Measurements from ENCODE around the gene EIF3C. TPM values are rescaled to one million over a fixed set of nuclear protein-coding genes. Genes with fewer than 3 reads are reported as not detected.
"Not testable (repeated sequence)": the region's sequence is repeated elsewhere in the genome, so short reads cannot be mapped to it uniquely, and the experiment has no call there.

The EIF3C gene
- total RNA-seq, 2 donors from 2014 or later, result 145 to 314 TPM

- H3K36me3 ChIP-seq (replicated peaks in 1 of 2; ENCODE audit: insufficient read depth in 1 of 2, low read depth in 2 of 2); H3K27me3 ChIP-seq; H3K4me1 ChIP-seq; H3K4me3 ChIP-seq; H3K27ac ChIP-seq; H3K9me3 ChIP-seq; ATAC-seq; DNase-seq; intact Hi-C loops (cut with DNase I): not testable (repeated sequence)
- no CpG with 5 or more reads among the region's 5 CpGs for WGBS, 2 donors
Observed at GRCh38 chr16:28751487-28751886, 40.2 kb downstream of the EIF3C start, which contains the start of gene NPIPB9. Gene NPIPB9 (plus strand): TSS chr16:28751787.

- H3K36me3 ChIP-seq (replicated peaks in 1 of 2; ENCODE audit: insufficient read depth in 1 of 2, low read depth in 2 of 2); ATAC-seq; H3K27me3 ChIP-seq; intact Hi-C loops (cut with DNase I); H3K4me3 ChIP-seq; H3K4me1 ChIP-seq; H3K27ac ChIP-seq; DNase-seq; H3K9me3 ChIP-seq: not testable (repeated sequence)
- WGBS, 2 donors, result no CpG with 5 or more reads among the region's 6 CpGs
Observed at GRCh38 chr16:28781697-28782096, 70.4 kb downstream of the EIF3C start.

GRCh38 chr16:28782357-28782756 is 71.1 kb downstream of the EIF3C start:
- H3K36me3 ChIP-seq (replicated peaks in 1 of 2; ENCODE audit: insufficient read depth in 1 of 2, low read depth in 2 of 2); ATAC-seq; H3K4me1 ChIP-seq; H3K27me3 ChIP-seq; H3K9me3 ChIP-seq; DNase-seq; intact Hi-C loops (cut with DNase I); H3K4me3 ChIP-seq; H3K27ac ChIP-seq: not testable (repeated sequence)
- no CpG with 5 or more reads among the region's 4 CpGs for WGBS, 2 donors

Small RNA genes within 50 kb of the gene (microRNA-seq; reads per million reads assigned to microRNA genes)
- gene MIR6862-2 (ENCODE audit: borderline number of aligned reads in 2 of 2, borderline replicate concordance in 2 of 2), result 0 reads per million in 2 donors

Small RNA genes within 50 kb of the gene (small RNA-seq; reads per million reads assigned to genes)
- gene MIR6862-2, result not detected

Other genes starting within 250 kb of the EIF3C start
- gene NPIPB7, start 239.1 kb upstream of the EIF3C start, total RNA-seq, result not detected
- gene CLN3, start 219.4 kb upstream of the EIF3C start, total RNA-seq, result 10 to 100 TPM; 28.0 to 29.6 TPM
- 1 to 10 TPM; 1.0 to 2.0 TPM for gene APOBR, start 216.8 kb upstream of the EIF3C start, total RNA-seq
- not detected for gene IL27, start 204.6 kb upstream of the EIF3C start, total RNA-seq
- gene NUPR1, start 172.5 kb upstream of the EIF3C start, total RNA-seq, result 10 to 100 TPM; 32.0 to 92.4 TPM
- gene SGF29, start 157.5 kb upstream of the EIF3C start, total RNA-seq, result 10 to 100 TPM; 25.2 to 30.7 TPM
- 1 to 10 TPM; 1.3 to 2.3 TPM for gene SULT1A2, start 114.4 kb upstream of the EIF3C start, total RNA-seq
- gene SULT1A1, start 101.4 kb upstream of the EIF3C start, total RNA-seq, result 10 to 100 TPM; 26.7 to 35.6 TPM
- gene NPIPB8, start 73.4 kb upstream of the EIF3C start, total RNA-seq, result under 1 TPM in 1 of 2 donors, not detected in 1; 0.52 TPM
- gene NPIPB9, start 40.3 kb downstream of the EIF3C start, total RNA-seq, result 1 to 10 TPM in 1 of 2 donors, not detected in 1; 6.7 TPM
- 100 to 1,000 TPM in 1 of 2 donors, 10 to 100 TPM in 1; 40.2 to 129 TPM for gene ATXN2L, start 111.5 kb downstream of the EIF3C start, total RNA-seq
- gene TUFM, start 134.9 kb downstream of the EIF3C start, total RNA-seq, result 100 to 1,000 TPM in 1 of 2 donors, 10 to 100 TPM in 1; 93.4 to 103 TPM
- gene SH2B1, start 152.4 kb downstream of the EIF3C start, total RNA-seq, result 10 to 100 TPM; 21.5 to 77.1 TPM
- not detected for gene ATP2A1, start 167.0 kb downstream of the EIF3C start, total RNA-seq
- gene RABEP2, start 213.8 kb downstream of the EIF3C start, total RNA-seq, result 100 to 1,000 TPM in 1 of 2 donors, 10 to 100 TPM in 1; 27.2 to 118 TPM
- gene CD19, start 220.5 kb downstream of the EIF3C start, total RNA-seq, result not detected
- 10 to 100 TPM; 20.0 to 65.6 TPM for gene NFATC2IP, start 239.5 kb downstream of the EIF3C start, total RNA-seq

Data from body of pancreas (tissue), 4 donors.